NB4 (cell line): ENCODE measurements around the gene SRGN.

ENCODE experiments used
- MAX ChIP-seq: IDR thresholded peaks from 2 replicates; pipeline ENCODE4 v1.6.1; 2011; ENCODE audit warnings: low read depth, low read length
- MYC ChIP-seq: IDR thresholded peaks from 2 replicates; pipeline ENCODE4 v1.6.1; 2011; ENCODE audit warnings: low read depth, low read length
- POLR2A ChIP-seq: IDR thresholded peaks from 2 replicates; pipeline ENCODE4 v1.6.1; 2011; ENCODE audit warnings: mild to moderate bottlenecking; ENCODE audit not compliant: insufficient read length; ENCODE audit errors: extremely low read depth
- TF ChIP-seq, protein P1 (sequence below): IDR thresholded peaks from one replicate; pipeline ENCODE4 v1.5.1; 2012; ENCODE audit warnings: low read depth, low read length

- TF ChIP-seq, protein P1, sequence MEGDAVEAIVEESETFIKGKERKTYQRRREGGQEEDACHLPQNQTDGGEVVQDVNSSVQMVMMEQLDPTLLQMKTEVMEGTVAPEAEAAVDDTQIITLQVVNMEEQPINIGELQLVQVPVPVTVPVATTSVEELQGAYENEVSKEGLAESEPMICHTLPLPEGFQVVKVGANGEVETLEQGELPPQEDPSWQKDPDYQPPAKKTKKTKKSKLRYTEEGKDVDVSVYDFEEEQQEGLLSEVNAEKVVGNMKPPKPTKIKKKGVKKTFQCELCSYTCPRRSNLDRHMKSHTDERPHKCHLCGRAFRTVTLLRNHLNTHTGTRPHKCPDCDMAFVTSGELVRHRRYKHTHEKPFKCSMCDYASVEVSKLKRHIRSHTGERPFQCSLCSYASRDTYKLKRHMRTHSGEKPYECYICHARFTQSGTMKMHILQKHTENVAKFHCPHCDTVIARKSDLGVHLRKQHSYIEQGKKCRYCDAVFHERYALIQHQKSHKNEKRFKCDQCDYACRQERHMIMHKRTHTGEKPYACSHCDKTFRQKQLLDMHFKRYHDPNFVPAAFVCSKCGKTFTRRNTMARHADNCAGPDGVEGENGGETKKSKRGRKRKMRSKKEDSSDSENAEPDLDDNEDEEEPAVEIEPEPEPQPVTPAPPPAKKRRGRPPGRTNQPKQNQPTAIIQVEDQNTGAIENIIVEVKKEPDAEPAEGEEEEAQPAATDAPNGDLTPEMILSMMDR, result no peak
- peak; percentile 100 for TF ChIP-seq POLR2A
- peak; percentile 76 for TF ChIP-seq MAX
- peak; percentile 64 for TF ChIP-seq MYC
Observed at GRCh38 chr10:69087590-69088470, at the start of gene SRGN.
